BLaER1 (cell line): Measurements from ENCODE around the gene KLF6.

Experiments used
- H3K27ac ChIP-seq: shearing (Covaris generic); formaldehyde crosslinking; 2 replicates; pipeline ENCODE4 v1.8.1; 2022
- H3K27me3 ChIP-seq: shearing (Covaris generic); formaldehyde crosslinking; 2 replicates; pipeline ENCODE4 v1.8.1; 2022
- H3K36me3 ChIP-seq: shearing (Covaris generic); formaldehyde crosslinking; 2 replicates; pipeline ENCODE4 v1.8.1; 2022
- H3K4me1 ChIP-seq: shearing (Covaris generic); formaldehyde crosslinking; 2 replicates; pipeline ENCODE4 v1.8.1; 2022
- H3K4me2 ChIP-seq: shearing (Covaris generic); formaldehyde crosslinking; 2 replicates; pipeline ENCODE4 v1.8.1; 2022
- H3K4me3 ChIP-seq: shearing (Covaris generic); formaldehyde crosslinking; 2 replicates; pipeline ENCODE4 v1.8.1; 2022
- H3K9ac ChIP-seq: shearing (Covaris generic); formaldehyde crosslinking; 2 replicates; pipeline ENCODE4 v1.8.1; 2022
- H3K9me3 ChIP-seq: shearing (Covaris generic); formaldehyde crosslinking; 2 replicates; pipeline ENCODE4 v1.8.1; 2022
- H4K20me1 ChIP-seq: shearing (Covaris generic); formaldehyde crosslinking; 2 replicates; pipeline ENCODE4 v1.8.1; 2022
- Cebpa-rat ChIP-seq: shearing (Covaris generic); IDR thresholded peaks from 2 replicates; pipeline ENCODE4 v1.8.1; 2022

The KLF6 gene

GRCh38 chr10:3812141-3812540, 27.1 kb upstream of the KLF6 start:
- H3K27ac ChIP-seq = peak overlapping the region; percentile 43; the same call in 1 of the 2 replicates
- H3K36me3 ChIP-seq = no peaks in the 10 kb centered on the region
- no peak overlapping the region for H3K4me3 ChIP-seq
- peaks cover 49% of the 10 kb centered on the region for H3K4me1 ChIP-seq
- no peak overlapping the region for H3K9ac ChIP-seq
- TF ChIP-seq Cebpa-rat = no peak
- H3K9me3 ChIP-seq = no peaks in the 10 kb centered on the region
- no peaks in the 10 kb centered on the region for H4K20me1 ChIP-seq
- no peaks in the 10 kb centered on the region for H3K27me3 ChIP-seq
- peak overlapping the region; percentile 84 for H3K4me2 ChIP-seq

- Histone ChIP-seq H3K27ac (peak overlapping the region; percentile 70), H4K20me1 (no peaks in the 10 kb centered on the region), H3K4me3 (peak overlapping the region; percentile 32; the same call in 1 of the 2 replicates), H3K9ac (peak overlapping the region; percentile 70; the same call in 1 of the 2 replicates), H3K36me3 (no peaks in the 10 kb centered on the region), H3K27me3 (no peaks in the 10 kb centered on the region), H3K4me1 (peaks cover 57% of the 10 kb centered on the region), H3K4me2 (peak overlapping the region; percentile 84), H3K9me3 (no peaks in the 10 kb centered on the region)
- TF ChIP-seq Cebpa-rat = no peak
These were observed 26.4 kb upstream of the KLF6 start for GRCh38 chr10:3811291-3811870.

- Histone ChIP-seq H3K36me3 (no peaks in the 10 kb centered on the region), H3K27ac (no peak overlapping the region), H3K4me2 (no peak overlapping the region), H3K27me3 (no peaks in the 10 kb centered on the region), H3K9me3 (no peaks in the 10 kb centered on the region), H4K20me1 (no peaks in the 10 kb centered on the region), H3K9ac (no peak overlapping the region), H3K4me1 (peaks cover 83% of the 10 kb centered on the region), H3K4me3 (no peak overlapping the region)
- TF ChIP-seq Cebpa-rat = no peak
These were observed 23.7 kb upstream of the KLF6 start for GRCh38 chr10:3808689-3809199.

GRCh38 chr10:3807928-3808496, 23.0 kb upstream of the KLF6 start:
- H3K27ac ChIP-seq = 0 out of 2 replicates have a peak overlapping the region, but pooled peaks have one; percentile 21
- peaks cover 90% of the 10 kb centered on the region for H3K4me1 ChIP-seq
- no peaks in the 10 kb centered on the region for H4K20me1 ChIP-seq
- no peak for TF ChIP-seq Cebpa-rat
- H3K4me3 ChIP-seq = no peak overlapping the region
- H3K9me3 ChIP-seq = no peaks in the 10 kb centered on the region
- no peaks in the 10 kb centered on the region for H3K36me3 ChIP-seq
- H3K27me3 ChIP-seq = no peaks in the 10 kb centered on the region
- peak overlapping the region; percentile 81 for H3K4me2 ChIP-seq
- no peak overlapping the region for H3K9ac ChIP-seq

GRCh38 chr10:3807211-3807927, 22.4 kb upstream of the KLF6 start:
- peaks cover 93% of the 10 kb centered on the region for H3K4me1 ChIP-seq
- 0 out of 2 replicates have a peak overlapping the region, but pooled peaks have one; percentile 27 for H3K27ac ChIP-seq
- peak overlapping the region; percentile 81 for H3K4me2 ChIP-seq
- H3K9ac ChIP-seq = no peak overlapping the region
- no peaks in the 10 kb centered on the region for H3K9me3 ChIP-seq
- TF ChIP-seq Cebpa-rat = no peak
- H3K4me3 ChIP-seq = no peak overlapping the region
- no peaks in the 10 kb centered on the region for H3K27me3 ChIP-seq
- H3K36me3 ChIP-seq = no peaks in the 10 kb centered on the region
- H4K20me1 ChIP-seq = no peaks in the 10 kb centered on the region

- H3K4me3 ChIP-seq = no peak overlapping the region
- peaks cover 85% of the 10 kb centered on the region for H3K4me1 ChIP-seq
- no peaks in the 10 kb centered on the region for H3K36me3 ChIP-seq
- H3K27ac ChIP-seq = peak overlapping the region; percentile 73
- no peaks in the 10 kb centered on the region for H4K20me1 ChIP-seq
- peak overlapping the region; percentile 81 for H3K4me2 ChIP-seq
- no peak for TF ChIP-seq Cebpa-rat
- no peak overlapping the region for H3K9ac ChIP-seq
- no peaks in the 10 kb centered on the region for H3K9me3 ChIP-seq
- no peaks in the 10 kb centered on the region for H3K27me3 ChIP-seq
These were observed 21.6 kb upstream of the KLF6 start for GRCh38 chr10:3806603-3807002.

- H3K4me3 ChIP-seq = peak overlapping the region; percentile 32; the same call in 1 of the 2 replicates
- H4K20me1 ChIP-seq = no peaks in the 10 kb centered on the region
- H3K4me1 ChIP-seq = peaks cover 79% of the 10 kb centered on the region
- TF ChIP-seq Cebpa-rat = no peak
- no peaks in the 10 kb centered on the region for H3K9me3 ChIP-seq
- peak overlapping the region; percentile 67 for H3K9ac ChIP-seq
- peak overlapping the region; percentile 73 for H3K27ac ChIP-seq
- no peaks in the 10 kb centered on the region for H3K36me3 ChIP-seq
- H3K27me3 ChIP-seq = no peaks in the 10 kb centered on the region
- H3K4me2 ChIP-seq = peak overlapping the region; percentile 81
These were observed 20.9 kb upstream of the KLF6 start for GRCh38 chr10:3805791-3806461.

- Histone ChIP-seq H3K4me2 (peak overlapping the region; percentile 81), H3K9ac (peak overlapping the region; percentile 67), H3K4me3 (peak overlapping the region; percentile 32; the same call in 1 of the 2 replicates), H3K27me3 (no peaks in the 10 kb centered on the region), H4K20me1 (no peaks in the 10 kb centered on the region), H3K36me3 (no peaks in the 10 kb centered on the region), H3K4me1 (peaks cover 72% of the 10 kb centered on the region), H3K27ac (peak overlapping the region; percentile 73), H3K9me3 (no peaks in the 10 kb centered on the region)
- TF ChIP-seq Cebpa-rat = no peak
These were observed 20.3 kb upstream of the KLF6 start for GRCh38 chr10:3805201-3805790.
